OCI-LY3 (cell line): ENCODE data around the gene DARS2.

Source experiments
- H2AFZ ChIP-seq: fragments of 200-600, 300-600 bp; shearing (Covaris generic); 2 replicates; pipeline ENCODE4 v1.6.0; 2014; ENCODE audit warnings: antibody characterized with exemption, low read depth, low read length
- H3K27ac ChIP-seq: fragments of 200-600, 300-600 bp; sonication (generic); 2 replicates; pipeline ENCODE4 v1.5.1; 2014; ENCODE audit warnings: mild to moderate bottlenecking, low read length, moderate library complexity, mixed read lengths
- H3K27me3 ChIP-seq: fragments of 200-600, 300-600 bp; sonication (generic); 2 replicates; pipeline ENCODE4 v1.6.1; 2014; ENCODE audit warnings: low read depth, low read length, mixed read lengths
- H3K36me3 ChIP-seq: fragments of 200-600, 300-600 bp; sonication (generic); replicated peaks from 2 replicates; pipeline ENCODE3; 2014; ENCODE audit warnings: low read depth, low read length, mixed read lengths
- H3K4me1 ChIP-seq: fragments of 300-600, 200-600 bp; sonication (generic); 2 replicates; pipeline ENCODE4 v1.6.1; 2014; ENCODE audit warnings: low read length, mixed read lengths
- H3K4me2 ChIP-seq: fragments of 200-600, 300-600 bp; sonication (generic); 2 replicates; pipeline ENCODE4 v1.6.1; 2014; ENCODE audit warnings: low read length, mixed read lengths
- H3K4me3 ChIP-seq: fragments of 300-600, 200-600 bp; sonication (generic); 2 replicates; pipeline ENCODE4 v1.5.1; 2014; ENCODE audit warnings: antibody characterized with exemption, mild to moderate bottlenecking, low read length, moderate library complexity
- H3K79me2 ChIP-seq: fragments of 300-600, 200-600 bp; shearing (Covaris generic); 2 replicates; pipeline ENCODE4 v1.6.1; 2014; ENCODE audit warnings: mild to moderate bottlenecking, low read length, mixed read lengths
- H3K9ac ChIP-seq: fragments of 300-600, 200-600 bp; shearing (Covaris generic); 2 replicates; pipeline ENCODE4 v1.6.0; 2014; ENCODE audit warnings: mild to moderate bottlenecking, low read length, moderate library complexity
- H3K9me3 ChIP-seq: fragments of 200-600, 300-600 bp; shearing (Covaris generic); 2 replicates; pipeline ENCODE4 v1.6.1; 2014; ENCODE audit warnings: low read length, mixed read lengths; ENCODE audit not compliant: insufficient read depth
- H4K20me1 ChIP-seq: fragments of 200-600, 300-600 bp; sonication (generic); 2 replicates; pipeline ENCODE4 v1.6.1; 2016; ENCODE audit warnings: low read length, mixed read lengths; ENCODE audit not compliant: insufficient read depth
- EZH2phosphoT487 ChIP-seq: fragments of 200-600 bp; shearing (Covaris generic); IDR thresholded peaks from 2 replicates; pipeline ENCODE4 v1.6.1; 2018; ENCODE audit warnings: antibody characterized with exemption, mixed run types, low read depth
- TF ChIP-seq, protein P1 (sequence below): fragments of 200-600, 300-600 bp; sonication (generic); IDR thresholded peaks from 2 replicates; pipeline ENCODE4 v1.5.1; 2014; ENCODE audit warnings: antibody characterized with exemption, low read length, low read depth

Gene DARS2

DNA sequence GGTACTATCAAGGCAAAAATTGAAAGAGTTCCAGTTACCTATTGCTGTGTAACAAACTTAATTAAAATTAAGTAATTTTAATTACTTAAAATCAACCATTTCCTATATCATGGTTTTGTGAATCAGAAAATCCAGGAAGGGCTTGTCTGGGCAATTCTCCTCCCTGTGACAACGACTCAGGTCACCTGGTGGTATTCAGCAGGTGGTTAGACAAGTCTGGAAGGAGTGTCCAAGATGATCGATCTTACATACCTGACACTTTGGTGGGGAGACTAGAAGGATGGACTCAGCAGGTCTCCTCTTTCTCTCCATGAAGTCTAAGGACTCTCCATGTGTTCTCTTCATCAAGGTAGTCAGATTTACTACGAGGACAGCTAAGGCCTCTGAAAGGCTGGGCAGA, 69.7 kb downstream of the DARS2 start:
- no peak overlapping the region for H3K4me2 ChIP-seq
- no peaks in the 10 kb centered on the region for H3K27me3 ChIP-seq
- no peak overlapping the region for H3K27ac ChIP-seq
- H3K79me2 ChIP-seq = no peaks in the 10 kb centered on the region
- H3K9me3 ChIP-seq = no peaks in the 10 kb centered on the region
- H4K20me1 ChIP-seq = no peaks in the 10 kb centered on the region
- no peak overlapping the region for H2AFZ ChIP-seq
- H3K36me3 ChIP-seq = no peaks in the 10 kb centered on the region
- TF ChIP-seq, protein P1, sequence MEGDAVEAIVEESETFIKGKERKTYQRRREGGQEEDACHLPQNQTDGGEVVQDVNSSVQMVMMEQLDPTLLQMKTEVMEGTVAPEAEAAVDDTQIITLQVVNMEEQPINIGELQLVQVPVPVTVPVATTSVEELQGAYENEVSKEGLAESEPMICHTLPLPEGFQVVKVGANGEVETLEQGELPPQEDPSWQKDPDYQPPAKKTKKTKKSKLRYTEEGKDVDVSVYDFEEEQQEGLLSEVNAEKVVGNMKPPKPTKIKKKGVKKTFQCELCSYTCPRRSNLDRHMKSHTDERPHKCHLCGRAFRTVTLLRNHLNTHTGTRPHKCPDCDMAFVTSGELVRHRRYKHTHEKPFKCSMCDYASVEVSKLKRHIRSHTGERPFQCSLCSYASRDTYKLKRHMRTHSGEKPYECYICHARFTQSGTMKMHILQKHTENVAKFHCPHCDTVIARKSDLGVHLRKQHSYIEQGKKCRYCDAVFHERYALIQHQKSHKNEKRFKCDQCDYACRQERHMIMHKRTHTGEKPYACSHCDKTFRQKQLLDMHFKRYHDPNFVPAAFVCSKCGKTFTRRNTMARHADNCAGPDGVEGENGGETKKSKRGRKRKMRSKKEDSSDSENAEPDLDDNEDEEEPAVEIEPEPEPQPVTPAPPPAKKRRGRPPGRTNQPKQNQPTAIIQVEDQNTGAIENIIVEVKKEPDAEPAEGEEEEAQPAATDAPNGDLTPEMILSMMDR = no peak
- TF ChIP-seq EZH2phosphoT487 = no peak
- H3K4me1 ChIP-seq = no peaks in the 10 kb centered on the region
- H3K4me3 ChIP-seq = no peak overlapping the region
- no peak overlapping the region for H3K9ac ChIP-seq

DNA sequence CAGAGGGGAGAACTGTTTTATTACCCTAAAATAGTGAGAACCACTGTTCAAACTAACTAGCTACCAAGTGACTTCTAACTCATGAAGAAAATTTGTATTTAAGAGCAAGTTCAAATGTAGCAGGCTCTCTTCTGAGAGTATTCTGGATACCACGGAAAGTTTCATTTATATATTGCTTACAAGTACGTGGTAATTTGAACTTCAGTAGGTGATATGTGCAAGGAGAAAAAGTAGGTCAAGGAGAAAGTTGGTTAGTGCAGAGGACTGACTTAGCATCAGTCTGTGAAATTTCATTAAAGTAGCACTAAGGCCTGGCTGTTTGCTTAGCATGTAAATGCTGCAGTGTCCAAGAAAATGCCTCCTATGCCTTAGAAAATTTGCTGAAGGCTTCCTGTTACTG, 76.0 kb downstream of the DARS2 start:
- H3K36me3 ChIP-seq = no peaks in the 10 kb centered on the region
- no peak overlapping the region for H3K27ac ChIP-seq
- no peak overlapping the region for H2AFZ ChIP-seq
- no peak overlapping the region for H3K4me3 ChIP-seq
- no peaks in the 10 kb centered on the region for H3K9me3 ChIP-seq
- peaks cover 8% of the 10 kb centered on the region for H3K4me1 ChIP-seq
- no peaks in the 10 kb centered on the region for H4K20me1 ChIP-seq
- H3K9ac ChIP-seq = no peak overlapping the region
- H3K27me3 ChIP-seq = no peaks in the 10 kb centered on the region
- no peaks in the 10 kb centered on the region for H3K79me2 ChIP-seq
- no peak for TF ChIP-seq EZH2phosphoT487
- TF ChIP-seq, protein P1 = no peak
- H3K4me2 ChIP-seq = no peak overlapping the region

- H3K27ac ChIP-seq = no peak overlapping the region
- peaks cover 8% of the 10 kb centered on the region for H3K4me1 ChIP-seq
- H3K79me2 ChIP-seq = no peaks in the 10 kb centered on the region
- no peak overlapping the region for H2AFZ ChIP-seq
- no peaks in the 10 kb centered on the region for H3K36me3 ChIP-seq
- TF ChIP-seq EZH2phosphoT487 = no peak
- TF ChIP-seq, protein P1 = no peak
- no peak overlapping the region for H3K4me2 ChIP-seq
- no peaks in the 10 kb centered on the region for H3K27me3 ChIP-seq
- no peak overlapping the region for H3K9ac ChIP-seq
- no peak overlapping the region for H3K4me3 ChIP-seq
- no peaks in the 10 kb centered on the region for H4K20me1 ChIP-seq
- H3K9me3 ChIP-seq = no peaks in the 10 kb centered on the region
Measured at GRCh38 chr1:173900992-173901391, 76.5 kb downstream of the DARS2 start.

- no peak overlapping the region for H3K9ac ChIP-seq
- no peaks in the 10 kb centered on the region for H3K79me2 ChIP-seq
- H3K4me1 ChIP-seq = peaks cover 8% of the 10 kb centered on the region
- H2AFZ ChIP-seq = no peak overlapping the region
- no peak overlapping the region for H3K4me2 ChIP-seq
- H3K9me3 ChIP-seq = no peaks in the 10 kb centered on the region
- H3K36me3 ChIP-seq = no peaks in the 10 kb centered on the region
- no peak overlapping the region for H3K27ac ChIP-seq
- no peak overlapping the region for H3K4me3 ChIP-seq
- no peaks in the 10 kb centered on the region for H4K20me1 ChIP-seq
- TF ChIP-seq, protein P1 = no peak
- no peak for TF ChIP-seq EZH2phosphoT487
- no peaks in the 10 kb centered on the region for H3K27me3 ChIP-seq
Measured at GRCh38 chr1:173903827-173904531, 79.5 kb downstream of the DARS2 start.
